Measurements from ENCODE around the gene SGCE.

The SGCE gene

DNA sequence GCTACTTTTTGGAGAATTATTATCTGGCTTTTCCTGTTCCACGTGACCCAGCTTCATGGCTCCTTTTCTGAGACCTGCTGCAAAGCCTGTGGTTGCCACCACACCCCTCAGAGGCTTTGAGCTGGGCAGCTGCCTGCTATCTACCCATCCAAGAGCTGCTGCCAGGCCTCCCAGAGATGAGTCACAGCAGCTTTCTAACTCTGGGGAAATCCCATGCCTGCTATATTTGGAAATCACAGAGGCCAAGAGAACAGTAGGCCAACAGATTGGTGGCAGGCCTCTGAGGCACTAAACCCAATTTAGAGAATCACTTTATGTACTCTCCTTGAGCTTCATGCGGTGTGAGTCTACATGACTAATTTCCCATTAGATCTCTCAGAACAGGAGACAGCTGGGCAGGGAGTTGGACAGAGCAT, 35.2 kb downstream of the SGCE start:
- peak; percentile 84 for DNase-seq

- no peak for DNase-seq
Observed at GRCh38 chr7:94618126-94618525, 37.8 kb downstream of the SGCE start.

DNA sequence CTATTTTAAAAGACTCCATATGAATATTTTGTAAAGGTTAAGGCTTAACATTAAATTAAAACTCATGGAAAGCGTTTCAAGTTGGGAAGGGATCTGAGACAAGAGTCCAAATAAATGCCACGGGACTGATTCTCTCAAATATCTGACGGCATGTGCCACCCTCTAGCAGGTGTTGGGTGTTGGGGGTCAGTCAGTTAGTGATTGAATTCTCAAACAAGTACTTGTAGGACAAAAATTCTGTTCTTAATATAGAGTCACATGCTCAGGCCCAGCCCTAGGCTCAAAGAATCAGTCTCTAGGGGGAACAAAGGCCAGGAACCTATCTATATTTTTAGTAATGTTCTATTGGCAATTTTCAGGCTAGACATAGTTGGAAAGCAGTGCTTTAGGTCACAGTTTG, 39.1 kb downstream of the SGCE start:
- DNase-seq: no peak

GRCh38 chr7:94615666-94616065, 40.3 kb downstream of the SGCE start:
- DNase-seq: no peak

- DNase-seq: no peak
Observed at GRCh38 chr7:94612661-94613060, 43.3 kb downstream of the SGCE start.

DNA sequence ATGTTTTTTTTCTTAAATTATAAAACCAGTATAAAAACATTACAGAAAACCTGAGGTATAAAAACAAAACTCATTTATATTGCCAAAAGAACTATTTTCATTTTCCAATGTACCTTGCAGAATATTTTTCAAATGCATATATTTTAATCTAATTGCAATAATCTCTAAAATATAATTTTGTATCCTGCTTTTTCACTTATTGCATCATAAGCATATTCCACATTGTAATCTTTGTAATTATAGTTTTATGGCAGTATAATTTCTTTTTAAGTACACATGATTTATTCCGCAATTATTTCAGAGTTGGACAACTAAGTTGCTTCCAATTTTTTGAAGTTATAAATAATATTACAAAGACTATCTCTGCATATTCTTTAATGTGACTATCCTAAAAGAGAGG, 43.7 kb downstream of the SGCE start:
- no peak for DNase-seq

DNA sequence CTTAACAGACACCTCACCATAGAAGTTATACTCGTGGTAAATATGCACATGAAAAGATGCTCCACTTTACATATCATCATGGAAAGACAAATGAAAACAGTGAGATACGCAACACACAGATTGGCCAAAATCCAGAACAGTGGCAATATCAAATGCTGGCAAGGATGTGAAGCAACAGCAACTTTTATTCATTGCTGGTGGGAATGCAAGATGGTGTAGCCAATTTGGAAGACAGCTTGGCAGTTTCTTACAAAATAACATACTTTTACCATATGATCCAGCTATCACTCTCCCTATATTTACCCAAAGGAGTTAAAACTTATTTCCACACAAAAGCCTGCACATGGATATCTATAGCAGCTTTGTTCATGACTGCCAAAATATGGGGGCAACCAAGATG, 46.4 kb downstream of the SGCE start:
- DNase-seq: no peak

DNA sequence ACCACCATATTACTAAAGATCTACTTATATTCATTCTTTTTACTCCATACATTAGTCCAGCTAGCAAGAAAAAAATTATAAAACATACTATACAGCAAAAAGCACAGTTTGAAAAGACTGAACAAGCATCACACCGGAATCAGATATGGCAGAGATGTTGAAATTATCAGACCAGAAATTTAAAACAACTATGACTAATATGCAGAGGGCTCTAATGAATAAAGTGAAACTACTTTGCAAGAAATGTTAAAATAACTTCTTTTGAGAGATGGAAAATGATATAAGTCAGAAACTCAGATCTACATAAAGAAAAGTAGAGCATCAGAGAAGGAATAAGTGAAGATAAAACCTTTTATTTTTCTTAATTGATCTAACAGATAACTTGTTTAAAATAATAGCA, 50.9 kb downstream of the SGCE start:
- DNase-seq: no peak

GRCh38 chr7:94602181-94602580, 53.8 kb downstream of the SGCE start:
- no peak for DNase-seq

DNA sequence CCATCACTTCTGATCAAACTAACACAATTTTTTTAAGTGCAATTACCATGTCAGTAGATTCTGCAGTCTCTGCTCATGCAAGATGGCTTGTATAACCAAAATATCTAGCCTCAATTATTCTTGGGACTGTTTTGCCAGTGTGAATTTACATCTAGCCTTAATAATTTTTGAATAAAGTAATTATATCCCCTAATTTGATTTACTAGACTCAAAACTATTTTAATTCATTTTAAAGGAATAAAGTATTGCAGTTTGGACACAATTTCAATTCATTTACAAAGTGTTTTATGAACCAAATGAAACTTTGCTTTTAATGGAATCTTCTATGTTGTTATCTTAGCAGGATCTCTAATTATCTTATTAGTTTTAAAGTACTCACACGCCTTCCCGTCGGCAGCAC, 55.7 kb downstream of the SGCE start:
- no peak for DNase-seq

- no peak for DNase-seq
Observed at GRCh38 chr7:94595717-94596116, 60.2 kb downstream of the SGCE start.

DNA sequence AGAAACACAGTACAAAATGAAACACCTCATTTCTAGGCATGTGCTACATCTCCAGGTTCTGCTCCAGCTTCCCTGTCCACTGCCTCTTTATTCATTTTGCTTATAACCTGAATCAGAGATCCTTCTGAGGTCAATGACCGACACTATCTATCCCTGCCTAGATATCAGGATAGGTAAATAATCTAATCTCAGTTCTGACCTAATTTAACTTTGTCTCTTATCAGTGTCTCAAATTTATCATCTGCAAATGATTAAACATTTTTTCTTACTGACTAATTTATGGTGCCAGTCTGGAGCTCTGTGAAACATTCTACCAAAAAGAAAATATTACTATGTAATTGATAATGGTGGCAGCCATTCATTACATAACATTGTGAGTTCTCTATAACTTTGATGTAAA, 61.1 kb downstream of the SGCE start:
- DNase-seq: no peak

DNA sequence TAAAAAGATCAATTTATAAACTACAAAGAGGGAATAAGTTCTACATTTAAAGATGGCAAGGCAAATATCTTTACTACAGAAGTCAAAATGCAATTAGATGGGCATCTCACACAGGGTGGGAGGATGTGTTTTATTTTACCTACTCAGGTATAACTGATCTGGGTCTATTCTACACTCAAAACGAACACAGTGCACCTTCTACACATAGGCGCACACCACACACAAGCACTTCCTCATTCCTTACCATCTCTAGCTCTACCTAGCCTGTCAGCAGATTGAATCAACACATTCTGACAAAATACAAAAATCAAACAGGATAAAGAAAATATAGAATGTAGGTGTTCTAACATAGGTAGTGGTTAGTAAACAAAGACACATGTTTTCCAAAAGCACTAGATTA, 64.8 kb downstream of the SGCE start:
- no peak for DNase-seq

- no peak for DNase-seq
Observed at GRCh38 chr7:94590526-94591162, 65.3 kb downstream of the SGCE start.

DNA sequence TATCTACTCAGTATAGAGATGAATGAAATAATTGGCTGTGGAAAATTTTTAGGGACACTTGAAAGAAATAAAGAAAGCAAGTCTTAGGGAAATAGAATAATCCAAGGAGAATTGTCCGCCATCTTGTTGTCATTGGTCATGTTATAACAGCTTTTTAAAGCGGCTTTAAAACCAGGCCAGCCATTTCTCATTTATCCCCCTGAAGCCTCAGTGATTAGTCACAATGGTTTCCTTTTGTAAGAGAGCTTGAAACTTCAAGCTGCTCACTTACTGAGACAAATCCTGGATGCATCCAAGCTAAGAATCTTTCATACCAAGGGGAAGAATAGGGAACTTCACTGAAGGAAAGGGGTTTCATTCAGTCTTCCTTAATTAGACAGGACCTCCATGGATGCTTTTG, 67.9 kb downstream of the SGCE start:
- DNase-seq: no peak

DNA sequence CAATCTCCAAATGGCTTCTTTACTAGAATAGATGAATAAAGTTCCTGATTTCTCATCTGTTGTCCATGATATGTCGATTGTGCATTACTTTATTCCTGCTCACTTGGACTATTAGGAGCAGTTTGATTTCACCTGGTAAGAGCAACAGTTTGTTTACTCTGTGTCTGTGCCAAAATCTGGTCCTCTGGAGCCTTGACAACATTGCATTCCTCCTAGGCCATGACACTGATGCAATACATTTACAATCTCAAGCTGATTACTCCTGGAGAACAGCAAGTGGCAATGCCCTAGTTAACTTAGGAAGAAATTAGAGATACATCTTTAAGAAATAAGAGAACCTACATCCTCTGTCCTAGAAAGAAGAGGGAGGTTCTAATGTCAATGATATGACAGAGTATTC, 71.8 kb downstream of the SGCE start:
- DNase-seq: peak; percentile 51

DNA sequence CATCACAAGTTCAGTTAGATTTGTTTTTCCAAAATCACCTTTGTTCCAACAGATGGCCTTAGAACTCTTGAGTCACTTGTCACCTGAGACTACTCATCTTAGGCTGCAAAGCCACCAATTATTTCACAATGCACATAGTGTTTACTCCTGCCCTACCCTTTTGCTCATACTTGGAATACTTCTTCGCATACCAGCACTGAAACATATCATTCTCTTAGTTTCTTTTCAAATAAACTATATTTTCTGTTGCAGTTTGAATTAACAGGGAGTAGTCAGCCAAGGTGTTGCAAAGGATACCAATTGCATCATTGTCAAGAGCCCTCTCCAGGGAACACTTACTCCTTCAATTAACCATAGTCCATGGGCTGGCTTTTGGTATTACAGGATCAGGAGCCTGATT, 75.3 kb downstream of the SGCE start:
- peak; percentile 39 for DNase-seq

GRCh38 chr7:94579470-94579869, 76.5 kb downstream of the SGCE start:
- DNase-seq: no peak

DNA sequence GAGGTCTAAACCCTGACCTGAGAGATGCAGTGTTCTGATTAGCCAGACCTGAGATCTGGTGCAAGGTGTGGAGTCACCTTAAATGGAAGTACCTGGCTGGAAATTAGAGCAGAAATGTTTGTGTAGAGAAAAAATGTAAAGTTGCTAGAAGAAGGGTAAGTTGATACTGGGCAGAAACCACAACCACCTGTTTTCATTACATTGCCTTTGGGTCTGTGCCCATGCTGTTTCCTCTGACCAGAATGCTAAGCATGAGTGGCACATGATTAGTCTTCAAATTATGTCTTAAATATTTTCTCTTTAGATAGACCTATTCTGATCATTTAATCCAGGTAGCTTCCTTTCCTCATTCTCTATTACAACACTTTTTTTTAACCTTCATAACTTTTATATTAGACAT, 77.3 kb downstream of the SGCE start:
- no peak for DNase-seq

- no peak for DNase-seq
Observed at GRCh38 chr7:94577357-94577756, 78.6 kb downstream of the SGCE start.

DNA sequence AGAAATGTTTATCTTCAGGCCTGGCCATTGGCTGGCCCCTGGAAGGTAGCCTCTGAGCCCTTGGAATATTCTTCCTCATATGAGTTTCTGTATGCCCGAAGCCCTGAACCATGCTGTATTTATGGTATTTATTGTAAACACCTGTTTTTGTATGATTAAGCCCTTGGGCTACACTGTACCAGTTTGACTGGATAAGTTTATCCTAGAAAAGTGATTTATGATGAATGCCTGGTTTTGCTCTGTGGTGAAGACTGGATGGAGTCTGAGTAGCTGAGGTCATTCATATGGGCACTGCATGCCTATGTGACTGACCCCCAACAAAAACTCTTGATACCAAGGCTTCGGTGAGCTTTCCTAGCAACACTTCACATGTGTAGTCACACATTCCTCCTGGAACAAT, 79.6 kb downstream of the SGCE start:
- DNase-seq: no peak

GRCh38 chr7:94575646-94576045, 80.3 kb downstream of the SGCE start:
- no peak for DNase-seq

- DNase-seq: peak; percentile 2
Observed at GRCh38 chr7:94571816-94572215, 84.1 kb downstream of the SGCE start.

DNA sequence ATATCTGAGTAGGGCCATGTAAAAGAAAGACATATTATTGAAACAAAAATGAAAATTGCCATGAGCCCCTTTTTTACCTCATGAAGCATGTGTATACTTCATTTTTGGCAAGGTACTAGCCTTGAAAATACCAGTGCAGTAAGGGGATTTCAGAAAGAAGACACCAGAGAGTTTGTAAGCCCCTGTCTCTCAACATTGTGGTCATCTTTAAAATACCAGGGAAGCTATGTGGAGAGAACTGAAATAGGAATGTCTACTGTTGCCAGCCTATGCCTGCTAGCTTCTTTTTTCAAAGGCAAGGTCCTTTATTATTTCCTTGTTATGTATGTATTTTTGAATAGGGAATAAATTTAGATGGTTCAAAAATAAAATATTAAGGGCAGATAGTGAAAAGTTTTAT, 88.5 kb downstream of the SGCE start:
- DNase-seq: no peak

DNA sequence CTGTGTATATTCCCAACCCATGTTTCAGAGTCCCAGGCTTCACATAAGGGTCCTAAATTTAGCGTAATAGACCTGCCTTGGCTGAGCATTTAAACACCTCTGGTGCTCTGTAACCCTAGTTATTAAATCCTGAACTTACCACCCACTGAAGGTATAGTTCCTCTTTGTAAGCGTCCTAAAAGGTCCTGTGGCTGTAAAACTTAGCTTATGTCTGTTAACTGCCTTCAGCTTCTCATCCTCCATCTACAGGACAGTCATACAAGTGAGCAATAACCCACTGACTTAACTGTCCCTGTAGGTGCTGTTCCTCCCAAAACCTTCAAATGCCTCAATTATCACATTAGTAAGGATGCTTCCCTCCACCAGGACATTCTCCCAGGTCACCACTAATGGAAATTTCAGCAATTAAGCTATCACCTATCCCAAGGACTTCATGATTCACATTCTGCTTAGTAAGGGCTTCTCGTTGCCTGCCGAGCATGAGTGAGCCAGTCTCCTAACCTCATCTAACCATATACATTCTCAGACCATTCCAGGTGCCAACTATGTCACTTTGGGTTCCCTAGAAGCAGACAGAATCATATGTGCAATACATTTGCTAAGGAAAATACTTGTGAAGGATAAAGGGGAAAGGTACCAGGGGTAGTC, 90.6 kb downstream of the SGCE start:
- no peak for DNase-seq

All from fibroblast of upper back skin (primary cell).